ENCODE results near the gene FAM3A.

The FAM3A gene

DNA sequence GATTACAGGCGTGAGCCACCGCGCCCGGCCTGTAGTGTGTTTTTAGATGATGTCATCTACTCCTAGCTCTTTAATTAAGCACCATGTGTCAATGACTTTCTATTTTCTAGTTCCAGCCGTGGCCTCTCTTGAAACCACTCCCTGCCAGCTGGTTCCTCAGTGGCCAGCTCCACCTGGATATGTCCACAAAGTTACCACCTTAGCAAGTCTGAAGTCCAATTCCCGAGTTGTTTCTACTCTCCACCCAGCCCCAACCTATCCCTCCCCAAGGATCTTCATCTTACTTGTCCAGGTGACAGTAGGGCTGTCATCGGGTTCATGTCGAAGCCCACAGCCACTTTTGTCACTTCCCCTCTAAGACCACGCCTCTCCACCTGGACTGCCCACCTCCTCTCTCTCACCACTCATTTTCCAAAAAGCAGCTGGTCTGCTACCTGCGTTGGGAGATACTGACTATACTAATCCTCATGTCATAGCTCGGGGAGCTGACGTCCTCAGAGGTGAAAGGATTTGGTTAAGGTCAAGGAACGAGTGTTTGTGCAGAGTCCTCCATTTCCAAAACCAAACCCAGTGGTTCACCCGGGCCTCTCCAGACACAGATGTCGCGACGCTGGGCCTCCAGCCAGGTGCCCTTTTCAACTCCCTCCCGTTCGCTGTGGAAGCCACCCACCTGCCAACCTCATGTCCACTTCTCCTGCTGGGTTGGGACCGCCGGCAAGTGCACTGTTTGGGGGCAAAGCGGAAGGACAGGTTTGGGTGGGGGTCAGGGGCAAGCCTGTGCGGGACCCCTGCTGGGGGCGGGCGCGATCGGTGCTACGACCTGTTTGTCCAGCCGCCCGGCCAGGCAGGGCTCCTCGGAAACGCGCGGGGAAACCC, 704 bp downstream of the FAM3A start:
- H3K79me2 ChIP-seq (ENCODE audit: insufficient read depth, low read length): no peaks in the 10 kb centered on the region
- H2AFZ ChIP-seq (ENCODE audit: low read length): no peak overlapping the region
- peak overlapping the region; percentile 25 for H3K27ac ChIP-seq (ENCODE audit: low read depth, low read length, poor library complexity, severe bottlenecking)

DNA sequence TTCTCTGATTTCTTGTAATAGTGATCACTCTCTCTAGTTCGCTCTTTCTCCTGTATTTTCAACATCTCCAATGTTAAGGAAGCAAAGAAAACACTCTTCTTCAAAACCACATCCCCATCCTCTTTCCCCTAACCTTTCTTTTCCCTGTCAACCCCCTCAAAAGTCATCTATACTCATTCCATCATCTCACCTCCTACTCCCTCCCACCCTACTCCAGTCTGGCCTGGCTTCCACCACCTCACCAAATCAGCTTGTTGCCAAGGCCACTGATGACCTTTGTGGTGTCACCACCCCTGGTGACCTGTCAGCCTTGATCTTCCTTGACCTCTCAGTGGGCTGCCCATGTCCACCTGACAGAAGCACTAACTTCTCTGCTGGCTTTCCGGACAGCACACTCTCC, 2.3 kb downstream of the FAM3A start:
- Histone ChIP-seq H3K9ac (ENCODE audit: low read length) (no peak overlapping the region), H3K27ac (ENCODE audit: low read depth, low read length, poor library complexity, severe bottlenecking) (no peak overlapping the region), H3K9me3 (ENCODE audit: low read length) (no peaks in the 10 kb centered on the region), H3K9me2 (ENCODE audit: low read depth, low read length) (no peaks in the 10 kb centered on the region), H4K20me1 (ENCODE audit: insufficient read depth, low read length) (no peaks in the 10 kb centered on the region), H3K4me1 (ENCODE audit: insufficient read depth, low read length, severe bottlenecking) (peaks cover 13% of the 10 kb centered on the region), H3K36me3 (ENCODE audit: insufficient read depth, low read length) (peaks cover 13% of the 10 kb centered on the region), H3K4me2 (ENCODE audit: low read length) (no peak overlapping the region), H3K27me3 (ENCODE audit: insufficient read depth, low read length) (no peaks in the 10 kb centered on the region), H3F3A (ENCODE audit: insufficient read depth, low read length) (no peaks in the 10 kb centered on the region), H2AFZ (ENCODE audit: low read length) (no peak overlapping the region), H3K79me2 (ENCODE audit: insufficient read depth, low read length) (no peaks in the 10 kb centered on the region), H3K4me3 (ENCODE audit: low read depth, low read length, poor library complexity, severe bottlenecking) (no peak overlapping the region)
- TF ChIP-seq EZH2 (IDR thresholded peaks at IDR 0.05; ENCODE audit: borderline replicate concordance, low read length): no peak
- TF ChIP-seq, protein P1, sequence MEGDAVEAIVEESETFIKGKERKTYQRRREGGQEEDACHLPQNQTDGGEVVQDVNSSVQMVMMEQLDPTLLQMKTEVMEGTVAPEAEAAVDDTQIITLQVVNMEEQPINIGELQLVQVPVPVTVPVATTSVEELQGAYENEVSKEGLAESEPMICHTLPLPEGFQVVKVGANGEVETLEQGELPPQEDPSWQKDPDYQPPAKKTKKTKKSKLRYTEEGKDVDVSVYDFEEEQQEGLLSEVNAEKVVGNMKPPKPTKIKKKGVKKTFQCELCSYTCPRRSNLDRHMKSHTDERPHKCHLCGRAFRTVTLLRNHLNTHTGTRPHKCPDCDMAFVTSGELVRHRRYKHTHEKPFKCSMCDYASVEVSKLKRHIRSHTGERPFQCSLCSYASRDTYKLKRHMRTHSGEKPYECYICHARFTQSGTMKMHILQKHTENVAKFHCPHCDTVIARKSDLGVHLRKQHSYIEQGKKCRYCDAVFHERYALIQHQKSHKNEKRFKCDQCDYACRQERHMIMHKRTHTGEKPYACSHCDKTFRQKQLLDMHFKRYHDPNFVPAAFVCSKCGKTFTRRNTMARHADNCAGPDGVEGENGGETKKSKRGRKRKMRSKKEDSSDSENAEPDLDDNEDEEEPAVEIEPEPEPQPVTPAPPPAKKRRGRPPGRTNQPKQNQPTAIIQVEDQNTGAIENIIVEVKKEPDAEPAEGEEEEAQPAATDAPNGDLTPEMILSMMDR (IDR thresholded peaks at IDR 0.05; ENCODE audit: low read length): no peak

More for the DNA sequence above, 704 bp downstream of the FAM3A start:
- Histone ChIP-seq H4K20me1 (ENCODE audit: insufficient read depth, low read length) (no peaks in the 10 kb centered on the region), H3K4me1 (ENCODE audit: insufficient read depth, low read length, severe bottlenecking) (peaks cover 13% of the 10 kb centered on the region), H3K27me3 (ENCODE audit: insufficient read depth, low read length) (no peaks in the 10 kb centered on the region), H3K9ac (ENCODE audit: low read length) (peak overlapping the region; percentile 88), H3F3A (ENCODE audit: insufficient read depth, low read length) (no peaks in the 10 kb centered on the region), H3K36me3 (ENCODE audit: insufficient read depth, low read length) (no peaks in the 10 kb centered on the region), H3K9me2 (ENCODE audit: low read depth, low read length) (no peaks in the 10 kb centered on the region), H3K4me2 (ENCODE audit: low read length) (peak overlapping the region; percentile 96), H3K9me3 (ENCODE audit: low read length) (no peaks in the 10 kb centered on the region), H3K4me3 (ENCODE audit: low read depth, low read length, poor library complexity, severe bottlenecking) (peak overlapping the region; percentile 78)
- no peak for TF ChIP-seq EZH2 (IDR thresholded peaks at IDR 0.05; ENCODE audit: borderline replicate concordance, low read length)
- TF ChIP-seq, protein P1 (IDR thresholded peaks at IDR 0.05; ENCODE audit: low read length): no peak

GRCh38 chrX:154512879-154513553, 3.0 kb downstream of the FAM3A start:
- no peak for TF ChIP-seq EZH2 (IDR thresholded peaks at IDR 0.05; ENCODE audit: borderline replicate concordance, low read length)
- TF ChIP-seq, protein P1 (IDR thresholded peaks at IDR 0.05; ENCODE audit: low read length): no peak
- Histone ChIP-seq H3F3A (ENCODE audit: insufficient read depth, low read length) (no peaks in the 10 kb centered on the region), H2AFZ (ENCODE audit: low read length) (no peak overlapping the region), H3K9me3 (ENCODE audit: low read length) (no peaks in the 10 kb centered on the region), H3K4me3 (ENCODE audit: low read depth, low read length, poor library complexity, severe bottlenecking) (no peak overlapping the region), H4K20me1 (ENCODE audit: insufficient read depth, low read length) (no peaks in the 10 kb centered on the region), H3K79me2 (ENCODE audit: insufficient read depth, low read length) (no peaks in the 10 kb centered on the region), H3K36me3 (ENCODE audit: insufficient read depth, low read length) (peaks cover 14% of the 10 kb centered on the region), H3K9me2 (ENCODE audit: low read depth, low read length) (no peaks in the 10 kb centered on the region), H3K27ac (ENCODE audit: low read depth, low read length, poor library complexity, severe bottlenecking) (no peak overlapping the region), H3K9ac (ENCODE audit: low read length) (no peak overlapping the region), H3K4me2 (ENCODE audit: low read length) (no peak overlapping the region), H3K4me1 (ENCODE audit: insufficient read depth, low read length, severe bottlenecking) (peaks cover 13% of the 10 kb centered on the region), H3K27me3 (ENCODE audit: insufficient read depth, low read length) (no peaks in the 10 kb centered on the region)

All from OCI-LY1 (cell line).